RWPE1 (cell line): ENCODE measurements around the gene FRMD4A.
"Not testable (repeated sequence)": the region's sequence is repeated elsewhere in the genome, so short reads cannot be mapped to it uniquely, and the experiment has no call there.

ENCODE experiments used
- CTCF ChIA-PET: fragments of 350-600 bp; sonication (Branson Sonifier 250); formaldehyde crosslinking; extraction: SDS; loops from one replicate; lab custom pipeline; 2021; lab: Yijun Ruan, JAX
- POLR2A ChIA-PET: fragments of 400-600 bp; formaldehyde crosslinking; extraction: SDS; loops from one replicate; lab custom pipeline; 2020; ENCODE audit warnings: antibody characterized with exemption; ENCODE audit not compliant: low non-redundant PET; lab: Yijun Ruan, JAX
- DNase-seq: peaks from one replicate; pipeline ENCODE4 v3.0.0; 2012; ENCODE audit warnings: low spot score
- H3K27ac ChIP-seq: fragments of 450-650 bp; 2 replicates; pipeline ENCODE4 v1.5.1; 2017
- TF ChIP-seq, protein P1 (sequence below): fragments of 450-650 bp; conservative IDR thresholded peaks from 2 replicates; pipeline ENCODE4 v1.5.1; 2017; ENCODE audit warnings: low read depth, mild to moderate bottlenecking

Gene FRMD4A

DNA sequence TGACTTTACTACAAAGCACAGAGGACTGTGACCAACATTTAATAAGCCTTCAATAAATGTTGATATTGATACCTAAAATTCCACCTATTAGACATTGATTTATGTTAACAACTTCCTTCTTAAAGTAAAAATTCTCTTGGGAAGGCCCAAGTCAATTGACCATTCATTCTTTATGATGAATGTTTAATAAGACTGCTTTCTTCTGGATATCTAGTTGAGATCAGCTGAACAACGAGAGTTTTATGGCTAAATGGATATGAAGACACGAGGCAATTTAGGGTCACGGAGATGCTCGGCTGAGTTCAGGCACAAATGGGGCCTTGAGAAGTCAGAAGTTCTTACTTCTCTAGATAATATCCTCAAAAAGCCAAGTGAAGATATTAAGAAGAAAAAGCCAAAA is 258.8 kb downstream of the FRMD4A start:
- no peak overlapping the region for H3K27ac ChIP-seq
- DNase-seq = no peak
- ChIA-PET POLR2A (no interaction called here), CTCF (no interaction called here)
- TF ChIP-seq, protein P1, sequence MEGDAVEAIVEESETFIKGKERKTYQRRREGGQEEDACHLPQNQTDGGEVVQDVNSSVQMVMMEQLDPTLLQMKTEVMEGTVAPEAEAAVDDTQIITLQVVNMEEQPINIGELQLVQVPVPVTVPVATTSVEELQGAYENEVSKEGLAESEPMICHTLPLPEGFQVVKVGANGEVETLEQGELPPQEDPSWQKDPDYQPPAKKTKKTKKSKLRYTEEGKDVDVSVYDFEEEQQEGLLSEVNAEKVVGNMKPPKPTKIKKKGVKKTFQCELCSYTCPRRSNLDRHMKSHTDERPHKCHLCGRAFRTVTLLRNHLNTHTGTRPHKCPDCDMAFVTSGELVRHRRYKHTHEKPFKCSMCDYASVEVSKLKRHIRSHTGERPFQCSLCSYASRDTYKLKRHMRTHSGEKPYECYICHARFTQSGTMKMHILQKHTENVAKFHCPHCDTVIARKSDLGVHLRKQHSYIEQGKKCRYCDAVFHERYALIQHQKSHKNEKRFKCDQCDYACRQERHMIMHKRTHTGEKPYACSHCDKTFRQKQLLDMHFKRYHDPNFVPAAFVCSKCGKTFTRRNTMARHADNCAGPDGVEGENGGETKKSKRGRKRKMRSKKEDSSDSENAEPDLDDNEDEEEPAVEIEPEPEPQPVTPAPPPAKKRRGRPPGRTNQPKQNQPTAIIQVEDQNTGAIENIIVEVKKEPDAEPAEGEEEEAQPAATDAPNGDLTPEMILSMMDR = no peak

DNA sequence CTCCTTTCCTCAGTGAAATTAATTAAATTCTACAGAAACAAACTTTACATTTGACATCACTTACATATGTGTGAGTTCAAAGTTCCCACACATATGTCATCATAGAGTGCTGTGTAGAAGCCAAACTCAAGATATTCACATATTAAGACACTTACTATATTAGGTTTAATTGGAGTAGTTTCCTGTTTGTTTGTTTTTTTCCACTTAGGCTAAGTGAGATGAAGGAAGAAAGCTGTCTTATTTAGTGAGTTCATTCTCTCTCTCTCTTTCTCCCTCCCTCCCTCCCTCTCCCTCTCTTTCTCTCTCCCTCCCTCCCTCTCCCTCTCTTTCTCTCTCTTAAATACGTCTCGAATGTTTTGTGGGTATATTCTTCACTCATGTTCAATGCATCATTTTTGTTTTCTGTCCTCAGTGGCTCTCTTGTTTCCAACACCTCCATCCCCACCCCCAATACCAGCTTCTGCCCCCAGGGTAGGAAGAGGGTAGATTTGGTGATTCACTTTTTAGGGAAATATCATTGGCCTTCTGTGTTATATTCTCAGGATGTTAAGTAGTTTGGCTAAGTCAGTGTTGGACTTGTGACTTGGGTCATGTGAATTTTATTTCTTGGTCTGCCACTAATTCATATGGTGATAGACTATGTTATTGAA is 262.0 kb downstream of the FRMD4A start:
- H3K27ac ChIP-seq = no peak overlapping the region
- TF ChIP-seq, protein P1 = no peak
- CTCF ChIA-PET = interaction anchor here (0.5 kb wide), 1 partner anchor 120 kb away, joined by 4 read pairs; no protein-coding TSS in a partner anchor
- POLR2A ChIA-PET = no interaction called here
- no peak for DNase-seq

DNA sequence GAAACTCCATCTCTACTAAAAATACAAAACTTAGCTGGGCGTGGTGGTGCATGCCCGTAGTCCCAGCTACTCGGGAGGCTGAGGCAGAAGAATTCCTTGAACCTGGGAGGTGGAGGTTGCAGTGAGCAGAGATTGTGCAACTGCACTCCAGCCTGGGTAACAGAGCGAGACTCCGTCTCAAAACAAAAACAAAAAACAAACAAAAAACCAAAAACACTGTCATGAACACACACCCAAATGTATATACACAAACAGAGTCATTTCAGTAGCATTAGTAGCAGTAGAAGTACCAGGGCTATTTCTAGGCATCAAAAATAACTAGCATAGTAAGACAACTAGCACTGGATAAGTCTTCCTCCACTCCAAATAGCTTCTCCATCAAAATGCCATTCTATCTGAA is 263.1 kb downstream of the FRMD4A start:
- CTCF ChIA-PET, POLR2A ChIA-PET, H3K27ac ChIP-seq, DNase-seq: not testable (repeated sequence)

DNA sequence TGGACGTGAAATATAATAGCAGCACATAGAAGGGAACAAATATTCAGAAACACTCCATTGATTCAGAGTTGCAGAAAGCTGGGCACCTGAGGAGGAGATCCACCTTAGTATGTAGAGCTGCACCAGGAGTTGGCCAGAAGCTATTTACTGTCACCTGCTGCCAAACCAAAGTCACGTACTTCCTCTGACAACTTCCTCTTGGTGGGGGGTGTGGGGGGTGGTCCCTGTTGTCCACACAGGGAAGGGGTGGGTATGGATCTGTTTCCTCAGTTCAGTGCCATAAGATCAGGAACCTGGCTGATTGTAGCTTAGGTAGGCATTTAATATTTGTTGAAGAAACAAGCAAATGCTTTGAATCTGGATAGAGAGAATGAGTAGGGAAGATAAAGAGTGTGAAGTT is 264.6 kb downstream of the FRMD4A start:
- CTCF ChIA-PET = no interaction called here
- no peak overlapping the region for H3K27ac ChIP-seq
- DNase-seq = no peak
- POLR2A ChIA-PET = no interaction called here
- TF ChIP-seq, protein P1 = no peak

DNA sequence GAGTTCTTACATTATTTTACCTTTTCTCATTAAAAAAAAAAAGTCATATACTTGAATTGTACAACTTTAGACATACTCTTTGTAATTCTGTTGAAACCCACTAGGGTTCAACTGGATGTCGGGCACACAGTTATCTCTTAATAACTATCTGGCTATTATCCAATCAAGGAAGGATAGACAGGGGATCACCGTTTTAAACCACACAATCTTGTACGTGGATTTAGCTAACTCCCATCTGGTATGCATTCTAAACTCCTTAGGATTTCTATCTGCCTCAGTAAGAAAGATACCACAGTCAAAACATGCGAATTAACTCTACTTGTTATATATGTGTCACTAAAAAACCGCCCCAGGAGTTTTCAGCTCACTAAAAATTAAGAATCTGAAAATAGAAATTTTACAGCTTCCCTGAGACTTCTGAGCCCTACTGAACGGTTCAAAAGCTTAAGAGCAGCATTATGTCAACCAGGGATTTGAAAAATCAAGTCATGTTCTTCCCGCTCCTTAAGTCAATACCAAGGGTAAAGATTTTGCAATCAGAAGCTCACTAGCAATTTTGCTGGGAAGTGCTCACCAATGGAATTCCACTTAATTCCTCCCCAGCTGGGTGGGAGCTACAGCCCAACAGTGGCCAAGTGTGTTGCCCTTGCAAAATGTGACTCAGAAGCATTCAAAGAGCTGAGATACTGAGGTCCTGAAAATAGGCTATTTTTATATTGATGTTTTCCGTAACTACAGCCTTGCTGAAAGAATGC is 267.0 kb downstream of the FRMD4A start:
- no peak for DNase-seq
- TF ChIP-seq, protein P1 = no peak
- POLR2A ChIA-PET = no interaction called here
- CTCF ChIA-PET = no interaction called here
- no peak overlapping the region for H3K27ac ChIP-seq

DNA sequence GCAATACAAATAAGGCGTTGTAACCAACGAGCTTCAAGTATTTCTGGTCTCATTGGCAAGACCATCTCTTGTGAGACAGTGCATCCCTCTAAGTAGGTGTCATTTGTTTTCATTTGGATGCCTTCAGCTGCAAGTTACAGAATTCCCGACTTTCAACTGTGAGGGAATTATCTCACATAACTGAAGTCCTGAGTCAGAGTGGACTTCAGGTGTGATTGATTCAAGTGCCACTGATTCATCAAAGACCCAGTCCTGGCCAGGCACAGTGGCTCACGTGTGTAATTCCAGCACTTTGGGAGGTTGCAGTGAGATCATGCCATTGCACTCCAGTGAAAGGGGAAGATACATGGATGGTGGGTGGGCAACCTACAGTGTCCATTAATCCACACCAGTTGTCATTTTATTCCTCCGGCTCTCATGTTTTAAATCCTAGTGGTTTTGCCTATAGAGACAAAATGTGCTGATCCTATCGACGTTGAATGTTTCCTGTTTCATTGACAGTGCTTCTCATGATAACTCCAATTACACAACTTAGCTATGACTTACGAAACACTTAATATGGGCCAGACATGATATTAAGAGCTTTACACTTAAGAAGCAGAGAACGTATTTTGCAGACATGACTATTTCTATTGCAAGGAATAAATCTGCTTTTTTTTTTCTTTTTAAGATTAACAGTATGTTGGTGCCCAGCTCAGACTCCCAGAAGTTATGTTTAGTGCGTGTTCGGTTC is 268.0 kb downstream of the FRMD4A start:
- TF ChIP-seq, protein P1 = no peak
- POLR2A ChIA-PET = no interaction called here
- CTCF ChIA-PET = no interaction called here
- no peak overlapping the region for H3K27ac ChIP-seq
- no peak for DNase-seq
